GM18951 (cell line): ENCODE data around the gene KRT23.

Source experiments
- POLR2A ChIP-seq: IDR thresholded peaks from 4 replicates; pipeline ENCODE4 v1.6.1; 2011; ENCODE audit warnings: mild to moderate bottlenecking; ENCODE audit not compliant: insufficient read length, insufficient read depth; ENCODE audit errors: extremely low read depth
- in situ Hi-C: fragments of 300-500 bp; cut with MboI; formaldehyde crosslinking; loops from one replicate; pipeline ENCODE4 v1.12.0; 2022; ENCODE audit warnings: low sequenced_read_pairs, mixed read lengths, inconsistent platforms; ENCODE audit not compliant: unreplicated experiment

KRT23 gene

DNA sequence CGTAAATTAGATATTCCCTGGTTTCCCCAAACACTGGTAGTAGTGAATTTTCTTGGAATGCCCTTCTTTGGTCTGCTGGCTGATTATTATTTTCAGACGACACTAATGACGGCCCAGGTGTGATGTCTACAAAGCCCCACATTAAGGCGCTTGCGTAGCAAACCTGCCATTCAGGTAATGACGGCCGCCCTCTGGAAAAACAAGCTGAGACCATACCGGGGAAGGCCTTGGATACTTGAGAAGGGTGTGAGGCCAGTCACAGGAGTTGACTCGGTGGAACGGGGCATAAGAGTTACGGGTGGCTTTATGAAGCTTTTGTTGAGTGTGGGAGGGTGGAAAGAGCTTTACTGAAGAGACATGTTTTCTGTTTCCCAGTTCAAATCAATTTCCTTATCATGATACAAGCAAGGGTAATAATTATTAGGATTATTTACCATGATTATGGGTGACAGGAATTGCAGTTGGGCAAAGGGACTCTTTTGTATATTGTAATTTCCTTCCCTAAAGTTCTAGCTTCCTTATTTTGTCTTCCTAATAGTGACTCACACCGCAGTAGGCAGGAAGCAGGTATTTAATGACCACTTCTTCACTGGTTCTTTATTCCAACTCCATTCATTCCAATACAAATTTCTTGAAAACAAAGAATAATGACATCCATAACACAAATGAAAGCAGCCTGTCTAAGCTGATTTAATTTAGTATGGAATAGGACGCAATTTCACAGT is 24.8 kb downstream of the KRT23 start:
- no peak for TF ChIP-seq POLR2A
- in situ Hi-C loops = loop anchor here (25.0 kb wide), 1 partner anchor 750 kb away; no protein-coding TSS in a partner anchor

DNA sequence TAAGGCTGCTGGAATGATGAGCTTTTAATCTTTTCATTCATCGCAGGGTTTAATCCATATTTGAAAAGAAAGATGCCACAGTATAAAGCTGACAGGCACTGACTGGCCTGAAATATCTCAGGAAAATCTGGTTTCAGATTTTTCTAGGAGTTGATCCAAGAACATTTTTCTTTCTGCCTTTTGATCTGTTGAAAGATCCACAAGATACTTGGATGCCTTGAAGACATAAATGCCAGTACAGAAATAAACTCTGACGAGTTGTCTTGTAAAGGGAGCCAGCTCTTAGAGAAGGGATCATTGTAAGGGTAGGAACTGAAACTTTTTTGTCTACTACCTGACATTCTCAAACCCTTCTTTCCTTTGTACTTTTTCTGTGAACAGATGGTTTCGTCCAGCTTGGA is 27.0 kb downstream of the KRT23 start:
- in situ Hi-C loops = loop anchor here (25.0 kb wide), 1 partner anchor 752 kb away; no protein-coding TSS in a partner anchor
- no peak for TF ChIP-seq POLR2A

DNA sequence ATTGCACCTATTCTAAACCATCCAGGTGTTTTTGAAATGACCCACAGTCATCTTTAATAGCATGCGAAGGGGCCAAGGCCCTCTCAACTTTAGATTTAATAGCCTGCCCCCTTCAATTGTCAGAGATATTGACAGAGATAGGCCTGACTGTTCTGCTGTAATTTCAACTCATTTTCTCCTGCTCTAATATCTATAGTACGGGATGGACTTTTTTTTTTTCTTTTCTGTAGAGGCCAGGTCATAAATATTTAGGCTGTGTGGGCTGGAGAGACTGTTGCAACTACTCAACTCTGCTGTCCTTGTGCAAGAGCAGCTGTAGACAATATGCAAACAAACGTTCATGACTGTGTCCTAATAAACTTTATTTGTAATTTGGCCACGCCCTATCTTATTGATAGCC is 27.7 kb downstream of the KRT23 start:
- TF ChIP-seq POLR2A = no peak
- in situ Hi-C loops = loop anchor here (25.0 kb wide), 1 partner anchor 753 kb away; no protein-coding TSS in a partner anchor

DNA sequence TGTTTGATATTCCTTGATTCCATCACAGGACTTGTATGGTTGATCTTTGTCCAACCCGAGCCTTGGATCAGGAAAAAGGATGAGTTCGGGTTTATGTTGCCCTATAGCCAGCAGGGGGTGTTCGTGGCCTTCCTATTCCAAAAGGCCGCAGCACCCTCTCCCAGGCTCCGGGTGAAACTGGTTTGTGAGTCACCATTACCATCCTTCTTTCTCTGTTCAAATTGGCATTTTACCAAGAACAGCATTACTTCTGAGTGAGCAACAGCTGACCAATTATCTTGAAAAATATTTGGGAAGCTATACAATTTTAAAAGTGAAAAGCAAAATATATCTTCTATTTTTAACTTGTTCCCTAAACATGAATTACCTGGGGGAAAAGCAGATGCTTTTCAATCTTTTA is 28.1 kb downstream of the KRT23 start:
- in situ Hi-C loops = loop anchor here (25.0 kb wide), 1 partner anchor 753 kb away; no protein-coding TSS in a partner anchor
- TF ChIP-seq POLR2A = no peak

DNA sequence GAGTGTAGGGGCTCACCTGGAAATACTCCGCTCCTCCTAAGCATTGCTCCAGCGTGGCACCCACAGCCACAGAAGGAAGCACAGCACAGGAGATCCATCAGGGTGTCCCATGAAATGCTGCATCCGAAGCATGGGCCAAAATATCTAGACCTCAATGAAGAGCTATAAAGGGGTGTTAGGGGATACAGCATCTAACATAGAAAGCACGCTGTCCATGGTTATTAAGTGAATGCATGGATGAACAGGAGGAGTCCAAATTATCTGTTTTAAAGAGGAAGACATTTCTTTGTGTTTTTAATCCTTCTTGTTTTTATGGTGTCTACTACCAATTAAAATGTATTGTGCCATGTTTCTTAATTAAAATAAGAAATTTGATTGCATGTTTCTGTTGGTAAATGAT is 30.8 kb downstream of the KRT23 start:
- in situ Hi-C loops = loop anchor here (25.0 kb wide), 1 partner anchor 756 kb away; no protein-coding TSS in a partner anchor

DNA sequence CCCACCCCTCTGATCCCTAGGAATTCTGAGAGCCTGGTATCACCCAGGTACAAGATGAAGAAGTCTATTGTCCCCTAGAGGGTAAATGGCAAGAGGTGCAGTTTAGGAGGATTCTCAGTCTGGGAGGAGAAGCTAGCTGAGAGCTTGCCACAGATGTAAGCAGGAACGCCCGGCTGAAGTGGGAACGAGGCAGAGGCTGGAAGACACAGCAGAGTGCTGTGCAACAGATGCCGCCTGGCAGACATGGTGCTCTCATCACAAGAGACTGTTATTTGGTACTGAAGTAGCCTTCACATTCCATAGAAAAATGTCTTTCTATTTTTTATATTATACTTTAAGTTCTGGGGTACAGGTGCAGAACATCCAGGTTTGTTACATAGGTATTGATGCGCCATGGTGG is 32.1 kb downstream of the KRT23 start:
- in situ Hi-C loops = loop anchor here (25.0 kb wide), 1 partner anchor 757 kb away; no protein-coding TSS in a partner anchor
- TF ChIP-seq POLR2A = no peak

More for the DNA sequence above, 30.8 kb downstream of the KRT23 start:
- no peak for TF ChIP-seq POLR2A

DNA sequence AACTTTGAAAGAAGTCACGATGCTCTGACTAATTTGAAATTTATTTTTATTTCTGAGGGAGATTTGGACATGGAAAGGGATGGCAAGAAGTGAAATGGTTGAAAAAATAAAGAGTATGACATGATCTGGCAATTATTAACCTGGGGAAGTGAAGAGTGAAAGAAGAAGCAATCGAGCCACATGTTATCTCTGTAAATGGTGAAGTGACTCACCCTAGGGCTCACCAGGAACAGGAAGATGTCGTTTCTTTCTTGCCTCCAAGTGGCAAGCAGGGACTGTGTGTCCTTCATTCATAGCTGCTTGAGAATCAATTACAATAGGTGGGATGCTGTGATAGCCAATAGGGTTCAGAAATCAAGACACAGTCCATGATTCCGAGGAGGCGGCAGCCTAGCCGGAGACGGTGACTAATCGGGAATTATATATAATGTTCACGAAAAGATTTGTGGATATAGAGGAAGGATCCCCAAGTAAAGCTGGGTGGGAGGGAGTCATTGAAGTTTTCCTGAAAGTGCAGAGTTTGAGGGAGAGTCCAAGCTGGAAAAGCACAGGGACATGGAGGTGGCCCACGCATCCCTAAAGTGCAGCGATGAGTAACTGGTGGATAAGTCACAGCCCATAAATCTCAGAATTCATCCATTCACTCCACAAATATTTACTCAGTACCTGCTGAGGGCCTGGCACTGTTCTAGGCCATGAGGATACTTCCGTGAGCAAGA is 34.2 kb downstream of the KRT23 start:
- in situ Hi-C loops = loop anchor here (25.0 kb wide), 1 partner anchor 759 kb away; no protein-coding TSS in a partner anchor
- no peak for TF ChIP-seq POLR2A

DNA sequence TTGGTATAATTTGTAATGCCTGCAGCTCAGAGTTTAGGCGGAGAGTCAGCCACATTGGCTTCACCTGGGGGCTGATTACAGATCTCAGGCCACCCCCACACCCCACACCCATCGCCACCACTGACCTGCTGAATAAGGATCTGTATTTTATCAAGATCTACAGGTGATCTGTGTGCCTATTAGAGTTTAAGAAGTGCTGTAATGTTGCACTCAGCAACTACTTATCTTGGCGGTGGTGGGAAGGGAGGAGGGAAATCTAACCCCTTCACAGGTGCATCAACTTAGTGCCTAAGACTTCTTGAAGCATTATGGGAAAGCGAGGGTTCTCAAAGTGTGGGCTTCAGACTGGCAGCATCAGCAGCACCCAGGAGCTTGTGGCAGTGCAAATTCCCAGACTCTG is 34.9 kb downstream of the KRT23 start:
- in situ Hi-C loops = loop anchor here (25.0 kb wide), 1 partner anchor 760 kb away; no protein-coding TSS in a partner anchor

DNA sequence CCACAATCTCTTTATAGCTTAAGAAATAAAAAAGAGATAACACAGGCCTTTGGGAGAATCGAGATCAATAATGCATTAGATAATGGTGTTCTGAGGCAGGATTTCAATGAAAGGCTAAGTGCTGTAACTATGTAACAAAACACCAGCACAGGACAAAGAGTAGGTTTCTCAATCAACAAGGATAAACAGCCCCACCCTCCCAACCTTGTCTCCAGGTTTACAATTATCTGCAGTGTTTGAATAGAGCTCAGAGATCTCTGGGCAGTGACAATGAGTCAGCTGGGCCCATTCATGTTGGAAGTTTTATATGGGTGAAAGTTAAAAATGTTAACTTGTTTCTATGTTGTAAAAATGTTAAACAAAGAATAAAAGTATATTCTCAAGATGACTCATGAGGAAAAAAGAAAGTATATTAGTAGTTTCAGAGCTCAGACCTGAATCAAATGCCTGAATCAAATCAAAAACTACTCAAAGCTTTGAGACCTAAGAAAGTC is 35.4 kb downstream of the KRT23 start:
- no peak for TF ChIP-seq POLR2A
- in situ Hi-C loops = loop anchor here (25.0 kb wide), 1 partner anchor 760 kb away; no protein-coding TSS in a partner anchor

More for the DNA sequence above, 34.9 kb downstream of the KRT23 start:
- TF ChIP-seq POLR2A = no peak

DNA sequence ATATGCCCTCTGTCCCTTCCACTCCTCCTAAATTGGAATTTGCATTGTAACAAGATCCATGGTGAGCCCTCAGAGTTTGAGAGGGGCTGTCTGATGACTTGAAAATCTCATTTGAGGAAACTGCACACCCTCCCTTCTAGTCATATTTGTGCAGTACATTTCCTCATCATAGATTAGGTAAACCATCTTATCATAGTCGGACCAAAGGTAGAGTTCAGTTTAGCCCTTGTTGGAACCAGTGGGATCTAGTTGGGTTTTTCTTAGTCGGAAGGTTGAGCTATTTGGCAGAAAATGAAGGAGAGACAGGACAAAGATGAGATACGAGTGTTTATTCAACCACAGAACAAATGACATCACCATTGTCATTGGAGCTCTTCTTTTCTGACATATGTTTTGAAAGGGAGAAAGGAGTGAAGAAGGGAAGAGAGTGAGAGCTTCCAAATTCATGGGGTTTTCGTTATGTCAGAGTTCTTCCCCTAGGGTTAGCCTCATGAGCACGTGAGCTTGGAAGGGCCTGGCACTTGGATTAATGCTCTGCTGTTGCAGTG is 36.6 kb downstream of the KRT23 start:
- in situ Hi-C loops = loop anchor here (25.0 kb wide), 1 partner anchor 761 kb away; no protein-coding TSS in a partner anchor
- no peak for TF ChIP-seq POLR2A

DNA sequence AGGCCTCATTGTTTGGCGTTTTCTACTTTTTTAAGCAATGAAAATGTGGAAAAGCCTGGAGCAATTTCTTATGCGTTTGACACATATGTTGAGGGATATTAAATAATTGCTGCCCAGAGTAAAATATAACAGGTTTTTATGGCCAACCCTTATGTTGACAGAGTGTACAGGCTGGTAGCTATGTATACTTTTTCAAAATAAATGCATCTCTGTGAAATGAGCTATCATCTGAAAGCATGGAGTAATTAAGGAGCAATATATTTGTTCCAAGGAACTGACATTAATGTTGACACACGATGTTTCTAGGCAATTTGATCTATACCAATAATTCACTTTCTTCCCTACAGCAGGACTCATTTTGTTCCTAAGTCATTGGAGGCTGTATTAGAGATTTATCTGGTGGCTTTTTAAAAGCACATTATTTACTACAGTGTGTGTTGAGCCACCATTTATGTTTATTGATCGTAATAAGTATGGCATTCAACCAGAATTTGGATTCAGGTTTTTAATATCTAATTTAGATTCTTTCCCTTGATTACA is 40.5 kb downstream of the KRT23 start:
- in situ Hi-C loops = no loop called here
- no peak for TF ChIP-seq POLR2A

DNA sequence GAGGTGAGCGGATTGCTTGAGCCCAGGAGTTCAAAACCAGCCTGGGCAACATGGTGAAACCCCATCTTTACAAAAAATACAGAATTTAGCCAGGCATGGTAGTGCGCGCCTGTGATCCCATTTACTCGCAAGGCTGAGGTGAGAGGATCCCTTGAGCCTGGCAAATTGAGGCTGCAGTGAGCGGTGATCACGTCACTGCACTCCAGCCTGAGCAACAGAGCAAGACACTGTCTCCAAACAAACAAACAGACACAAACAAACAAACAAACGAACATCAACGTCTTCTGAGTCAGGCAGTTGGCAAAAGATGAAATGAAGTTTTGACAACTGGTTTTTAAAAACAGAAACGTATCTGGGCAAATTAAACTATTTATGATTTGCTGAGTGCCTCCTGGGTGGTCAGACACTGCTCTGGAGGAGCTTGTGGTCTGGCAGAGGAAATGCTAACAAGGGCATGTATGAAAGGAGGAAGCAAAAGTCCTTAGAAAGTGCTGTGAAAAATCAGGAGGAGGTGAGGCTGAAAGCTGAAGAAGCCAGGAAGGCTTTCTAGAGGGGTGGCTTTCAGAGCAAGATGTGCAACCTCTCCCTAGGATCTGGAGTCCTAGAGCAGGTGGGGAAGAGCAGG is 42.2 kb downstream of the KRT23 start:
- in situ Hi-C loops = no loop called here
- TF ChIP-seq POLR2A = no peak
